ENCODE data around the gene EDC4.
A peak's percentile ranks its signal among the peaks of the same experiment; 100 is the strongest.
"Not testable (repeated sequence)": the region's sequence is repeated elsewhere in the genome, so short reads cannot be mapped to it uniquely, and the experiment has no call there.

Gene EDC4, protein sequence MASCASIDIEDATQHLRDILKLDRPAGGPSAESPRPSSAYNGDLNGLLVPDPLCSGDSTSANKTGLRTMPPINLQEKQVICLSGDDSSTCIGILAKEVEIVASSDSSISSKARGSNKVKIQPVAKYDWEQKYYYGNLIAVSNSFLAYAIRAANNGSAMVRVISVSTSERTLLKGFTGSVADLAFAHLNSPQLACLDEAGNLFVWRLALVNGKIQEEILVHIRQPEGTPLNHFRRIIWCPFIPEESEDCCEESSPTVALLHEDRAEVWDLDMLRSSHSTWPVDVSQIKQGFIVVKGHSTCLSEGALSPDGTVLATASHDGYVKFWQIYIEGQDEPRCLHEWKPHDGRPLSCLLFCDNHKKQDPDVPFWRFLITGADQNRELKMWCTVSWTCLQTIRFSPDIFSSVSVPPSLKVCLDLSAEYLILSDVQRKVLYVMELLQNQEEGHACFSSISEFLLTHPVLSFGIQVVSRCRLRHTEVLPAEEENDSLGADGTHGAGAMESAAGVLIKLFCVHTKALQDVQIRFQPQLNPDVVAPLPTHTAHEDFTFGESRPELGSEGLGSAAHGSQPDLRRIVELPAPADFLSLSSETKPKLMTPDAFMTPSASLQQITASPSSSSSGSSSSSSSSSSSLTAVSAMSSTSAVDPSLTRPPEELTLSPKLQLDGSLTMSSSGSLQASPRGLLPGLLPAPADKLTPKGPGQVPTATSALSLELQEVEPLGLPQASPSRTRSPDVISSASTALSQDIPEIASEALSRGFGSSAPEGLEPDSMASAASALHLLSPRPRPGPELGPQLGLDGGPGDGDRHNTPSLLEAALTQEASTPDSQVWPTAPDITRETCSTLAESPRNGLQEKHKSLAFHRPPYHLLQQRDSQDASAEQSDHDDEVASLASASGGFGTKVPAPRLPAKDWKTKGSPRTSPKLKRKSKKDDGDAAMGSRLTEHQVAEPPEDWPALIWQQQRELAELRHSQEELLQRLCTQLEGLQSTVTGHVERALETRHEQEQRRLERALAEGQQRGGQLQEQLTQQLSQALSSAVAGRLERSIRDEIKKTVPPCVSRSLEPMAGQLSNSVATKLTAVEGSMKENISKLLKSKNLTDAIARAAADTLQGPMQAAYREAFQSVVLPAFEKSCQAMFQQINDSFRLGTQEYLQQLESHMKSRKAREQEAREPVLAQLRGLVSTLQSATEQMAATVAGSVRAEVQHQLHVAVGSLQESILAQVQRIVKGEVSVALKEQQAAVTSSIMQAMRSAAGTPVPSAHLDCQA (N-terminal part only)

GRCh38 chr16:67872631-67873434 is at the start of gene EDC4:
Gene EDC4 (plus strand): TSS chr16:67873052. CDS start chr16:67873262, 210 bp downstream.
- DNase-seq (ENCODE audit: low read depth): peak; percentile 74

DNA sequence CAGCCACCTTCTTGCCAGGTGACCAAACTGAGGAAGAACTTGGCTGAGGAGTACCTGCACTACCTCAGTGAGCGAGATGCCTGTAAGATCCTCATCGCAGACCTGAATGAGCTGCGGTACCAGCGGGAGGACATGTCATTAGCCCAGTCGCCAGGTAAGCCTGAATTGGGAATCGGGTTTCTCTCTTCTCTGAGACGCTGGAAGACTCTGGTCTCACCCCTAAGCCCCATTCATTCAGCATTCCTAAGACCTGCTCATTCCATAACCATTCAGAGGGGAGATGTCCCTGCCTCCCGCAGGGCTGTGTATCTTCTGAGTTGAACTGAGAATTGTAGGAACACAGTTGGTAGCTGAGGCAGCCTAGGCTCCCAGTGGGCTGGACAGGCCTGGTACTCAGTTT is 47.7 kb upstream of the EDC4 start:
- DNase-seq (ENCODE audit: low read depth): no peak

GRCh38 chr16:67825906-67826305 is 46.9 kb upstream of the EDC4 start:
- DNase-seq (ENCODE audit: low read depth): no peak

DNA sequence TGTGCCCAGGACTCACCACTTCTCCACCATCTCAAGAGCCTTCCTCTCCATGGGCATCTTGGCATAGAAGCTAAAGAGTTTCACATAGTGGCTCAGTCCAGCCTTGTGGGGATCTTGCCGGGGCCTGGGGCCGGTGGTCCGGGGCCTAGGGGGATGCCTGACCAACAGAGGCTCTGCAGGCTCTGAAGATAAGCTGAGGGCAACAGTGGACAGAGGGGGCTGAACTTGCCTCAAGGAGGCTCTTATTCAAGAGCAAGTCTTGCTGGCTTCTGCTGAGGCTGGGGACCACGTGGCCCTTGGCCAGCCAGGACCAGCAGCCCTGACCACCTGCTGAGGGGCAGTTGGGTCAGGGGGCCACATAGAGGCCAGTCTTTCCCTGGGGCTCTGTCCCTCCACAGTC is 44.2 kb upstream of the EDC4 start:
- no peak for DNase-seq (ENCODE audit: low read depth)

DNA sequence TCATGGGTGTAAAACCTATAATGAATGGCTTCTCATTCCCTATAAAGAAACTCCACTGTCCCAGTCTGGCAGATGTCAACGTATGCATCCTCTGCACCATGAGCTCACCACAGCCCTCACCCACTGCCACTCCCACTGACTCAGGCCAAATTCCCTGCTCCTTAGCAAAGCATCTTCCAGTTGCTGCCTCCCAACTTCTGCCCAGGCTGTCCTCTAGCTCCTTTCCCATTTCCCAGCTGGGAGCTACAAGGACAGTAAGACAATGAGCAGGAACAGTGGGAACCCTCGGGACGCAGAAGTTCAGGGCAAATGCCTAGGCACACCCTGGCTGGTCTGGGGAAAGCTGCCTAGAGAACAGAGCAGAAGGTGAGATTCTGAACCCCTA is 39.8 kb upstream of the EDC4 start:
- DNase-seq (ENCODE audit: low read depth): no peak

- peak; percentile 85 for DNase-seq (ENCODE audit: low read depth)
Measured at GRCh38 chr16:67833415-67834241, 39.2 kb upstream of the EDC4 start.

- DNase-seq (ENCODE audit: low read depth): no peak
Measured at GRCh38 chr16:67834242-67834614, 38.6 kb upstream of the EDC4 start.

DNA sequence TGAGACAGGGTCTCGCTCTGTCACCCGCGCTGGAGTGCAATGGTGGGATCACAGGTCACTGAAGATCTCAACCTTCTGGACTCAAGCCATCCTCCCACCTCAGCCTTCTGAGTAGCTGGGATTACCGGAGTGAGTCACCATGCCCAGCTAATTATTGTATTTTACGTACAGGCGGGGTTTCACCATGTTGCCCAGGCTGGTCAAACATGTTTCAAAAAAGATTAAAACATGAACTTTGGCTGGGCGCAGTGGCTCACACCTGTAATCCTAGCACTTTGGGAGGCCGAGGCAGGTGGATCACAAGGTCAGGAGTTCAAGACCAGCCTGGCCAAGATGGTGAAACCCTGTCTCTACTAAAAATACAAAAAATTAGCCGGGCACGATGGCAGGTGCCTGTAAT is 35.7 kb upstream of the EDC4 start:
- DNase-seq (ENCODE audit: low read depth): not testable (repeated sequence)

DNA sequence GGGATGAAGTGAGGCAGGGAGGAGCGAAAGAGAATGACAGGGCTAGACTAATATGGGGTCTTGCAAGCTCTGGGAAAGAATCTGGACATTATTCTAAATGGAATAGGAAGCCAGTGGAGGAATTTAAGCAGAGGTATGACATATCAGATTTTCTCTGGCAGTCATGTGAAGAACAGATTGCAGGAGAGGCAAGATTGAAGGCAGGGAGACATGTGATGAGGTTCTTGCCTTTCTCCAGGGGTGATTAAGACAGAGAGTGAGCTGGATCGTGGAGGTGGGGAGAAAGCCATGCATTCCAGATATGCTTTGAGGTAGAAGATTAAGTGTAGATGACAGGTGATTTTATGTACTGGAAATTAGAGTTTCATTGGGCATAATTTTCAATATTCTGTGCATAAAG is 35.0 kb upstream of the EDC4 start:
- no peak for DNase-seq (ENCODE audit: low read depth)

GRCh38 chr16:67841198-67841815 is 31.5 kb upstream of the EDC4 start:
- DNase-seq (ENCODE audit: low read depth): no peak

GRCh38 chr16:67841816-67842508 is 30.9 kb upstream of the EDC4 start, which contains the start of gene THAP11:
Gene THAP11 (plus strand): TSS chr16:67842320. CDS start chr16:67842555, 235 bp downstream.
- peak; percentile 89 for DNase-seq (ENCODE audit: low read depth)

- peak; percentile 51 for DNase-seq (ENCODE audit: low read depth)
Measured at GRCh38 chr16:67842509-67843342, 30.1 kb upstream of the EDC4 start.

DNA sequence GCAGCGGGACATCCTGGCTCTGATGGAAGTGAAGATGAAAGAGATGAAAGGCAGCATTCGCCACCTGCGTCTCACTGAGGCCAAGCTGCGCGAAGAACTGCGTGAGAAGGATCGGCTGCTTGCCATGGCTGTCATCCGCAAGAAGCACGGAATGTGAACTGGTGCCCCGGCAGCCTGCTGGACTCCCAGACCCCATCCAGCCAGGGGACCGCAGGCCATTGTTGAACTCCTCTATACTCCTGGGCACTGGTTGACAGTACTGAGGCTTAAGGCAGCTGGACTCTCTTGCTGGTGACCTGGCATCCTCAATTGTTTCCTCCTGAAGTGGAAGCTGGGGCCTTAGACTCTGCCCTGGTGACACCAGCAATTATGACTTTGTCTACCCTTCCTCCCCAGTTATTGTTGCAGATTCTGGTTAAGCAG is 29.5 kb upstream of the EDC4 start:
- DNase-seq (ENCODE audit: low read depth): no peak

GRCh38 chr16:67844497-67844896 is 28.4 kb upstream of the EDC4 start:
- DNase-seq (ENCODE audit: low read depth): no peak

DNA sequence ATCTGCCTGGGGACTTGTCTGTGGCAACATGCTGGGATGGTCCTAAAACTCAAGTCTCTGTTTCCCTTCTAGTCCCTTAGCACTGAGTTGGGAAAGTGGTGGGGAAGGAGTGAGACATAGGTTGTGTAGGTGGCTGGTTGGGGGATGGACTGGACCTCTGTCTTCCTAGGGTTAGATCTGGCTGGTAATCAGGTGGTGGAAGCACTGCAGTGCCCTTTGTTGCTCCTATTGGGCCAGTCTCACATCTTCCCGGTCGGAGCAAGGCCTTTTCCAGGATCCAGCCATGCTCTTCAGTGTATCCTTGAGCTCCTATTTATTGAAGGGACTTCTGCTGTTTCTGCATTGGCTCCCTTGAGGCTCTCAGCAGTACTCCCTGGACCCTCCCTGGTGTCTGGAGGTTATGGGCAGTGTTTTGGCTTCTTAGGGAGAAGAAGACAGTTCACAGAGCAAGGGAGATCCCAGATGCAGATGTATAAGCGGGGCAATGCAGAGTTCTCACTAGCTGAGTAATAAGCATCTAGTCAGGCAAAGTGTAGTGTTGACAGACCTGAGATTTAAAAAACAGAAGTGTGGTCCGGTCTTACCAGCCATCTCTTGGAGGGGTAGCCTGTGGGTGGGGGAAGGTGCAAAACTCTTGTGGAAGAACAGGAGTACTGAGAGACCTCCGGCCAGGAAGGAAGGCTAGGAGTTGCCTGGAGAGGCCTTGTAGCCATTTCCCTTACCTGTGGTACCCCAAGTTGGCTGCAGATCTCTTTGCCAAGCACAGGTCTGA is 27.4 kb upstream of the EDC4 start:
- no peak for DNase-seq (ENCODE audit: low read depth)

DNA sequence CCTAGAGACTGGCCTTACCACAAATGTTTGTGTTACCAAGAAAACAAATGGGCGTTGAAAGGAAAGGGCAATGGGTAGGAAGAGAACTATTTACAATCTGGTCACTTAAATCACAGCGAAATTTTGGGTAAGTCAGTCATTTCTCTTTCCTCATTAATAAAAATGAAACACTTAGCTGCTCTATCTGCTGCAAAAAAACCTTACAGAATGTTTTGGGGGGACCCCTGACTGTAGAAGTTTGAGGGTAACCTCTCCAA is 26.9 kb upstream of the EDC4 start:
- no peak for DNase-seq (ENCODE audit: low read depth)

DNA sequence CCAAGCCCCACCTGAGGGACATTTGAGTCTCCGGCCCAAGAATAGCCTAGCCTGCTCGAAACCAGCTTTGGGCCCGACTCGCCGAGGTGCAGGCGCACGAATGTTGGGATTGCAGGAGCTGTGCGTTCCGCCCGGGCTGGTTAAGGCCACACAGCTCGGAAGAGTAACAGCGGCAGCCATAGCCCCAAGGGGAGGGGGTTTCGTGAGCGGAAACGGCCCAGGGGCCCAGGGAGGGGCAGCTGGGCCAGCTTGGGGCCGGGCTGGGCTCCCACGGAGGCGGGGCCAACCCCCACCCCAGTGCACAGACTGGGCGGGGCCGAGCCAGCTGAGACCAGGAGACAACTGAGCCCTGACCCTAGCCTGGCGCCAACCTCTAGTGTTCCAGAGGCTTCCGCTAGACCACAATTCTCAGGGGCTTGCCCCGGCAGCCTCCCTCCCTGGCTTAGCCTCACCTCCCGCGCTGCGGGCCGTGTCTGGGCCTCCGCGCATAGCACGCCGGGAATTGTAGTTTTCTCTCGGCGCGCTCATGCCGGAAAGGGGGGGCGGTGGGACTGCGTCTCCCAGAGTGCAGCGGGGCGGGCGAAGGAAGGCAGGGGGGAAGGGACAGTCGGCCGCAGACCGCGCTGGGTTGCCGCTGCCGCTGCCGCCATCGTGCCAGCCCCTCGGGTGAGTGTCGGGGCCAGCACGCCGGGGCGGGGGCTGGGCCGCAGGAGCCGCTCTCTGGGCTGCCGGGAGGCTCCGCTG is 26.4 kb upstream of the EDC4 start, which contains the start of gene NUTF2:
TSS of gene NUTF2 (plus strand) at position 614 of the 744 bp plus-strand sequence. CDS start 18,198 bp downstream, outside the sequence.
- peak; percentile 96 for DNase-seq (ENCODE audit: low read depth)
